ENCODE measurements around the gene ARHGAP8. TPM values are rescaled to one million over a fixed set of nuclear protein-coding genes. Genes with fewer than 3 reads are reported as not detected.

Gene ARHGAP8
- total RNA-seq, 1 donor from 2014 or later = 18.1 TPM

DNA sequence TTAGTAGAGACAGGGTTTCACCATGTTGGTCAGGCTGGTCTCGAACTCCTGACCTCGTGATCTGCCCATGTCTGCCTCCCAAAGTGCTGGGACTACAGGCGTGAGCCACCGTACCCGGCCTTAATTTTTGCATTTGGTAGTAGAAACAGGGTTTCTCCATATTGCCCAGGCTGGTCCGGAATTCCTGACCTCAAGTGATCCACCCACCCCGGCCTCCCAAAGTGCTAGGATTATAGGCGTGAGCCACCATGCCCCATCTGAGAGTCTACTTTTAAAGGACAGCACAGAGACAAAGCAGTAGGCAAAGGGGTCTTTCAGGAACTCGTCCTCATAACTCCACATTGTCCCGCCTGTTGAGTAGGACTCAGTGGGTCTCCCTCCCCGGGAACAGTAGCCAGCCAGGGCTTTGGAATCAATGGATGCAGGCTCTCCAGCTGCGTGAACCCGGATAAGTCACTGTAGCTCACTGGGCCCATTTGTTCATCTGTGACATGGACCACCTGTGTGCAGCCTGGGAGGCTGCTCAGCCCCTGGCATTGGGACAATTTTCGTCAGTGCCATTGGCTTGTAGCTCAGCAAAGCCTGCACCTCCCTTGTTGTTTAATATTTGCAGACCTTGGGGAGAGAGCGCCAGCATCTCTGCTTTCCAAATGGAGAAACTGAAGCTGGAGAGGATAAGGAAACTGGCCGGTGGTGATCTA is 86.1 kb downstream of the ARHGAP8 start:
- intact Hi-C loops (cut with DNase I) = no loop called here
- no peak for DNase-seq
- H3K4me3 ChIP-seq = no peak overlapping the region

DNA sequence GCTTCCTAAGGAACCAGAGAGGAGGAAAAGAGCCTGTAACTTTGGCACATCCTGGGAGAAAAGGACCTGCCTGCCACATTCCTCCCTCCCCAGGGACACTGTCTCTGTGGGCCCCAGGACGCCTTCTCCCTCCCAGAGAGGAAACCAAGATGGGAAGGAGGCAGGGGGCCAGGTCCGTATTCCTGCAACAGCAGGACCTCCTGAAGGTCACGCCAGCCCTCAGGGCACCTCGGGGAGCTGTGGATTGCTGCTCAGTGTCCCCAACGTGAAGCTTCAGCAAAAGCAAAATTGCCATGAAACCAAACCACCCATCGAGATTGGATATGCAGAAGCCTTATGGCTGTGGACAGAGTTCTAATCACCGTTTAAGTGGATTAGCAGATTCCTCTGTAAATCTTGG is 86.7 kb downstream of the ARHGAP8 start:
- Histone ChIP-seq H3K9me3 (peaks cover 8% of the 10 kb centered on the region), H3K27ac (no peak overlapping the region), H3K27me3 (no peaks in the 10 kb centered on the region), H3K4me3 (no peak overlapping the region), H3K36me3 (no peaks in the 10 kb centered on the region), H3K4me1 (no peaks in the 10 kb centered on the region)
- TF ChIP-seq, protein P1, sequence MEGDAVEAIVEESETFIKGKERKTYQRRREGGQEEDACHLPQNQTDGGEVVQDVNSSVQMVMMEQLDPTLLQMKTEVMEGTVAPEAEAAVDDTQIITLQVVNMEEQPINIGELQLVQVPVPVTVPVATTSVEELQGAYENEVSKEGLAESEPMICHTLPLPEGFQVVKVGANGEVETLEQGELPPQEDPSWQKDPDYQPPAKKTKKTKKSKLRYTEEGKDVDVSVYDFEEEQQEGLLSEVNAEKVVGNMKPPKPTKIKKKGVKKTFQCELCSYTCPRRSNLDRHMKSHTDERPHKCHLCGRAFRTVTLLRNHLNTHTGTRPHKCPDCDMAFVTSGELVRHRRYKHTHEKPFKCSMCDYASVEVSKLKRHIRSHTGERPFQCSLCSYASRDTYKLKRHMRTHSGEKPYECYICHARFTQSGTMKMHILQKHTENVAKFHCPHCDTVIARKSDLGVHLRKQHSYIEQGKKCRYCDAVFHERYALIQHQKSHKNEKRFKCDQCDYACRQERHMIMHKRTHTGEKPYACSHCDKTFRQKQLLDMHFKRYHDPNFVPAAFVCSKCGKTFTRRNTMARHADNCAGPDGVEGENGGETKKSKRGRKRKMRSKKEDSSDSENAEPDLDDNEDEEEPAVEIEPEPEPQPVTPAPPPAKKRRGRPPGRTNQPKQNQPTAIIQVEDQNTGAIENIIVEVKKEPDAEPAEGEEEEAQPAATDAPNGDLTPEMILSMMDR (IDR thresholded peaks at IDR 0.05) = no peak
- intact Hi-C loops (cut with DNase I) = no loop called here
- no peak for DNase-seq
- ATAC-seq = no peak

More for the DNA sequence above, 86.1 kb downstream of the ARHGAP8 start:
- Histone ChIP-seq H3K27me3 (no peaks in the 10 kb centered on the region), H3K9me3 (peaks cover 8% of the 10 kb centered on the region), H3K36me3 (no peaks in the 10 kb centered on the region), H3K4me1 (no peaks in the 10 kb centered on the region), H3K27ac (no peak overlapping the region)
- TF ChIP-seq, protein P1 (IDR thresholded peaks at IDR 0.05) = no peak
- no peak for ATAC-seq

DNA sequence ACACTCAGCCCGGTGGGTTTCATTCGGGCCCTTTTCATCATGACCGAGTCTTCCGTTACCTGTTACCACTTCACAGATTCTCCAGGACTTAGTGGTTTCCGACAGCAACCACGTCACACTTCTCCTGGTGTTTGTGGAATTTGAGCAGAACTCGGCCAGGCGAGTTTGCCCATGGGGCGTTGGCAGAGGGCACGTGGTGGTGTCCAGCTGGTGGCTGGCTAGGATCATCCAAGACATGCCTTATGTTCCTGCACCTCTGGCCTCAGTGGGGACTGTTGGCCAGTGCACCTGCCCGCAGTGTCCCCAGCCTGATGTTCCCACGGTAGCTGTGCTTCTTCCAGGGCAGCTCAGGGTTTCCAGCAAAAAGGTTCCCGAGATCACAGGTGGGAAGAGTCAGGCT is 87.3 kb downstream of the ARHGAP8 start:
- no peak for ATAC-seq
- no peaks in the 10 kb centered on the region for H3K27me3 ChIP-seq
- no peaks in the 10 kb centered on the region for H3K36me3 ChIP-seq
- TF ChIP-seq, protein P1 (IDR thresholded peaks at IDR 0.05) = no peak
- no peak overlapping the region for H3K27ac ChIP-seq
- no peak overlapping the region for H3K4me3 ChIP-seq
- H3K4me1 ChIP-seq = no peaks in the 10 kb centered on the region
- DNase-seq = no peak
- H3K9me3 ChIP-seq = peaks cover 4% of the 10 kb centered on the region
- intact Hi-C loops (cut with DNase I) = no loop called here

DNA sequence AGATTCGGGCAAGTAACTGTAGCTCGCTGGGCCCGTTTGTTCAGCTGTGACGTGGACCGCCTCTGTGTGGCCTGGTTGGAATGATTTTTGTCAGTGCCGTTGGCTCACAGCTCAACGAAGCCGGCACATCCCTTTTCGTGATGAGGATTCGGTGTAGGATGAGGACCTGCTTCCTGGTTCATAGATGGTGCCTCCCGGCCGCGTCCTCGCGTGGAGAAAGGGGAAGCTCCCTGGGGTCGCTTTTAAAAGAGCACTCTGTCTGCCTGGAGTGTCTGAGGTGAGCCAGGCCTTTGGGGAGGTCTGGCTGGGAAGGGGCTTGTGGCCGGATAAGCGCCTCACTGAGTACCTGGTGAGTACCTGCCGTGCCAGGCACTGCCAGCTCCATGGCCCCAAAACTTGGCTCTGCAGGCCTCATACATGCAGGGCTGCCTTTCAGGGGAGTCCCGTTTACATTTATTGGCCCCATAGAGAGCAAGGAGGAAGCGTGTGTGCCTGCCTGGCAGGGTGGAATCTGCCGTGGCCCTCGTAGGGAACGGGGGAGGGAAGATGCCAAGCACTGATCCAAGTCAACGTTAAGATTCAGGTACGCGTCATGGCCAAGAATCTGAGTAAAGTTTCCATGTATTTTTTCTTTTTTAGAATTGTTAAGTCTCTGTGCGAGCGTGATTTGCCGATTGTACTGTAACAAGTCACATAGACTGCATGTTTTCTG is 88.4 kb downstream of the ARHGAP8 start:
- no peak for ATAC-seq
- no peak for DNase-seq
- Histone ChIP-seq H3K27me3 (no peaks in the 10 kb centered on the region), H3K27ac (no peak overlapping the region), H3K4me1 (no peaks in the 10 kb centered on the region), H3K9me3 (no peaks in the 10 kb centered on the region), H3K4me3 (no peak overlapping the region), H3K36me3 (no peaks in the 10 kb centered on the region)
- intact Hi-C loops (cut with DNase I) = no loop called here
- TF ChIP-seq, protein P1 (IDR thresholded peaks at IDR 0.05) = no peak

DNA sequence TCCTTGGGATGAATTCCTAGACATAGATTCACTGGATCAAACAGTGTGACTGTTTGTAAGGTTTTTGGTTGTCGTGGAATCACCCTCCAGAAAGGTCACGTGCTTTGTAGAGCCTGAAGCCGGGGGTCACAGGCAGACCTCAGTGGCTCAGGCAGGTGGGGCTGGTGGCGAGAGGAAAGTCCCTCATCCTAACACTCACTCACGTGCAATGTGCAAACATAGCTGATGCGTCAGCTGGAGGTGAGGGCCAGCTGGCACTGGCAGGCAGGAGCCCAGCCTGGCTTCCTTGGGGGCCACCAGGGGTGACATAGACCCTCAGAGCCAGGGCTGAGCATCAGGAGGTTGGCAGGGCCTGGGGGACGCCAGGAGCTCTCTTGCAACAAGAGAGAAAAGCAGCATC is 90.0 kb downstream of the ARHGAP8 start:
- intact Hi-C loops (cut with DNase I) = no loop called here
- Histone ChIP-seq H3K27me3 (no peaks in the 10 kb centered on the region), H3K4me3 (no peak overlapping the region), H3K36me3 (no peaks in the 10 kb centered on the region), H3K4me1 (no peaks in the 10 kb centered on the region), H3K27ac (no peak overlapping the region), H3K9me3 (no peaks in the 10 kb centered on the region)
- DNase-seq = no peak
- TF ChIP-seq, protein P1 (IDR thresholded peaks at IDR 0.05) = no peak
- no peak for ATAC-seq

Measured in upper lobe of right lung (tissue), 1 donor.